IMR-90 (cell line): ENCODE results near the gene PKP4. TPM values are rescaled to one million over a fixed set of nuclear protein-coding genes. Genes with fewer than 3 reads are reported as not detected.

Experiments
- ATAC-seq: fragments of 200-7000 bp; cut with Tn5 transposase; 2 replicates; pipeline ENCODE4 v1.9.1; 2020; ENCODE audit warnings: low read depth, mild to moderate bottlenecking, moderate library complexity
- BruUV-seq: library from RNA; stranded (reverse); fragments of 400-500 nt; replicated peaks from 2 replicates; lab custom pipeline; 2021; lab: Mats Ljungman, UMichigan
- CTCF ChIA-PET: fragments of 300-600 bp; formaldehyde crosslinking; extraction: SDS; loops from one replicate; lab custom pipeline; 2021; ENCODE audit warnings: antibody characterized with exemption; lab: Yijun Ruan, JAX
- POLR2A ChIA-PET: fragments of 300-600 bp; sonication (Branson Sonifier 250); formaldehyde crosslinking; loops from one replicate; lab custom pipeline; 2022; ENCODE audit warnings: antibody characterized with exemption; ENCODE audit not compliant: unreplicated experiment; lab: Charles Lee
- DNase-seq: peaks from one replicate; pipeline ENCODE4 v3.0.0; 2013
- H2AFZ ChIP-seq: replicated peaks from 2 replicates; pipeline ENCODE3; 2013; ENCODE audit warnings: low read length, mild to moderate bottlenecking; ENCODE audit not compliant: poor library complexity
- H2AK5ac ChIP-seq: 2 replicates; pipeline ENCODE4 v1.6.1; 2013; ENCODE audit warnings: low read depth, low read length, inconsistent platforms
- H2AK9ac ChIP-seq: replicated peaks from 2 replicates; pipeline ENCODE3; 2013; ENCODE audit warnings: mild to moderate bottlenecking, low read depth, low read length, moderate library complexity; ENCODE audit not compliant: poor library complexity
- H2BK120ac ChIP-seq: 2 replicates; pipeline ENCODE4 v1.6.1; 2013; ENCODE audit warnings: low read depth, low read length, inconsistent platforms
- H2BK15ac ChIP-seq: 3 replicates; pipeline ENCODE4 v1.6.1; 2013; ENCODE audit warnings: low read depth, low read length, inconsistent platforms
- H2BK20ac ChIP-seq: 2 replicates; pipeline ENCODE4 v1.6.1; 2013; ENCODE audit warnings: low read depth, mild to moderate bottlenecking, inconsistent platforms, low read length, moderate library complexity
- H2BK5ac ChIP-seq: 2 replicates; pipeline ENCODE4 v1.6.1; 2013; ENCODE audit warnings: mild to moderate bottlenecking, low read depth, low read length, inconsistent platforms; ENCODE audit not compliant: poor library complexity, severe bottlenecking
- H3K14ac ChIP-seq: replicated peaks from 2 replicates; pipeline ENCODE4 v1.6.1; 2013; ENCODE audit warnings: low read depth, low read length, inconsistent platforms
- H3K18ac ChIP-seq: 2 replicates; pipeline ENCODE4 v1.6.1; 2013; ENCODE audit warnings: low read depth, low read length, control low read depth
- H3K23ac ChIP-seq: 2 replicates; pipeline ENCODE4 v1.6.1; 2013; ENCODE audit warnings: low read depth, low read length, inconsistent platforms
- H3K27ac ChIP-seq: 2 replicates; pipeline ENCODE4 v1.5.1; 2013; ENCODE audit warnings: mild to moderate bottlenecking, control low read depth, low read length; ENCODE audit not compliant: insufficient read depth
- H3K27me3 ChIP-seq: 2 replicates; pipeline ENCODE4 v1.6.1; 2013; ENCODE audit warnings: low read length; ENCODE audit not compliant: control insufficient read depth, insufficient read depth
- H3K36me3 ChIP-seq: 2 replicates; pipeline ENCODE4 v1.6.1; 2013; ENCODE audit warnings: low read length, mixed read lengths; ENCODE audit not compliant: control insufficient read depth, insufficient read depth
- H3K4ac ChIP-seq: 2 replicates; pipeline ENCODE4 v1.6.1; 2013; ENCODE audit warnings: low read depth, low read length, inconsistent platforms
- H3K4me1 ChIP-seq: 2 replicates; pipeline ENCODE4 v1.6.1; 2013; ENCODE audit warnings: low read length, mixed read lengths; ENCODE audit not compliant: control insufficient read depth, insufficient read depth
- H3K4me2 ChIP-seq: 2 replicates; pipeline ENCODE4 v1.6.1; 2013; ENCODE audit warnings: low read depth, mild to moderate bottlenecking, control low read depth, low read length, moderate library complexity
- H3K4me3 ChIP-seq: 2 replicates; pipeline ENCODE4 v1.5.1; 2013; ENCODE audit warnings: low read depth, mild to moderate bottlenecking, control low read depth, low read length, moderate library complexity; ENCODE audit not compliant: insufficient read depth
- H3K56ac ChIP-seq: 2 replicates; pipeline ENCODE4 v1.6.1; 2013; ENCODE audit warnings: low read length, inconsistent platforms; ENCODE audit not compliant: insufficient read depth; ENCODE audit errors: extremely low read depth
- H3K79me1 ChIP-seq, 2 experiments: 2 replicates each; pipeline ENCODE4 v1.6.1; 2013; ENCODE audit warnings: low read length in 2 of 2, inconsistent platforms in 1 of 2, low read depth in 1 of 2
- H3K9ac ChIP-seq: 2 replicates; pipeline ENCODE4 v1.6.1; 2013; ENCODE audit warnings: low read depth, low read length, control low read depth
- H3K9me1 ChIP-seq: 2 replicates; pipeline ENCODE4 v1.6.1; 2013; ENCODE audit warnings: low read length, inconsistent platforms; ENCODE audit not compliant: insufficient read depth
- H3K9me3 ChIP-seq: 2 replicates; pipeline ENCODE4 v1.6.1; 2013; ENCODE audit warnings: low read length; ENCODE audit not compliant: control insufficient read depth, insufficient read depth
- H4K20me1 ChIP-seq: 2 replicates; pipeline ENCODE4 v1.6.1; 2013; ENCODE audit warnings: low read length, inconsistent platforms; ENCODE audit not compliant: insufficient read depth
- H4K5ac ChIP-seq: 2 replicates; pipeline ENCODE4 v1.6.1; 2013; ENCODE audit warnings: mild to moderate bottlenecking, low read depth, low read length, control low read depth
- H4K8ac ChIP-seq, 2 experiments: 2 replicates each; pipeline ENCODE4 v1.6.1; 2013; ENCODE audit warnings: low read depth in 2 of 2, low read length in 2 of 2, control low read depth in 1 of 2, inconsistent platforms in 1 of 2
- H4K91ac ChIP-seq: 2 replicates; pipeline ENCODE4 v1.6.1; 2013; ENCODE audit warnings: low read depth, low read length, inconsistent platforms; ENCODE audit not compliant: insufficient read depth
- BHLHE40 ChIP-seq: fragments of 150-350 bp; IDR thresholded peaks from 2 replicates; pipeline ENCODE4 v1.6.1; 2016; ENCODE audit warnings: mild to moderate bottlenecking, low read depth, low read length
- CHD1 ChIP-seq: IDR thresholded peaks from 2 replicates; pipeline ENCODE4 v1.6.1; 2012; ENCODE audit warnings: low read depth, low read length, improper control_type of control experiment
- FOS ChIP-seq: fragments of 150-350 bp; IDR thresholded peaks from 2 replicates; pipeline ENCODE4 v1.6.1; 2016; ENCODE audit warnings: low read depth, low read length
- MAFK ChIP-seq: IDR thresholded peaks from 2 replicates; pipeline ENCODE4 v1.6.1; 2012; ENCODE audit warnings: low read depth, low read length, improper control_type of control experiment
- MXI1 ChIP-seq: IDR thresholded peaks from 2 replicates; pipeline ENCODE4 v1.6.1; 2012; ENCODE audit warnings: low read depth, mild to moderate bottlenecking, low read length, moderate library complexity, borderline replicate concordance
- NFE2L2 ChIP-seq: fragments of 150-350 bp; IDR thresholded peaks from 2 replicates; pipeline ENCODE4 v1.6.1; 2016; ENCODE audit warnings: low read depth, mild to moderate bottlenecking, low read length
- RAD21 ChIP-seq: IDR thresholded peaks from 2 replicates; pipeline ENCODE4 v1.6.1; 2012; ENCODE audit warnings: low read length, improper control_type of control experiment
- RCOR1 ChIP-seq: IDR thresholded peaks from 2 replicates; pipeline ENCODE4 v1.6.1; 2012; ENCODE audit warnings: mild to moderate bottlenecking, low read length, improper control_type of control experiment; ENCODE audit not compliant: insufficient replicate concordance
- RFX5 ChIP-seq: IDR thresholded peaks from 2 replicates; pipeline ENCODE4 v1.8.0; 2012; ENCODE audit warnings: low read depth, mild to moderate bottlenecking, low read length, moderate library complexity
- USF2 ChIP-seq: fragments of 150-350 bp; IDR thresholded peaks from 2 replicates; pipeline ENCODE4 v1.6.1; 2017; ENCODE audit warnings: mild to moderate bottlenecking, antibody characterized with exemption, low read length, low read depth
- WGBS, 2 experiments: methylation state at CpG; one replicate each; pipeline versions ENCODE4 v1.1.5 to v1.1.7; 2013; ENCODE audit warnings: missing lambda C conversion rate in 2 of 2; ENCODE audit not compliant: insufficient read length in 1 of 2; ENCODE audit errors: extremely low coverage in 2 of 2; 5-methylcytosine and 5-hydroxymethylcytosine counted together
- dilution Hi-C: fragments of 300-500 bp; cut with HindIII; formaldehyde crosslinking; loops from one replicate; pipeline ENCODE4 v1.14.3; 2018; ENCODE audit warnings: low sequenced_read_pairs; ENCODE audit not compliant: unreplicated experiment
- in situ Hi-C: fragments of 300-500 bp; cut with MboI; formaldehyde crosslinking; loops from 3 replicates; pipeline ENCODE4 v1.14.3; 2019; ENCODE audit warnings: low sequenced_read_pairs, inconsistent platforms, mixed read lengths
- intact Hi-C: fragments of 100-400 bp; cut with micrococcal nuclease; formaldehyde crosslinking; loops from 2 replicates; pipeline ENCODE4 v1.10.0; 2022
- polyA plus RNA-seq, 3 experiments: library from polyadenylated mRNA; depleted of rRNA; stranded (reverse); fragments of >200 nt; gene quantifications; 2 replicates each; pipeline ENCODE4 v1.2.3, GENCODE V29; 2012; ENCODE audit warnings: low replicate concordance in 1 of 3
- total RNA-seq: library from RNA; depleted of rRNA; stranded (reverse); fragments of >200 nt; gene quantifications from 2 replicates; pipeline ENCODE4 v1.2.3, GENCODE V29; 2012
- TF ChIP-seq, protein P1 (sequence below): fragments of 150-350 bp; IDR thresholded peaks from 2 replicates; pipeline ENCODE4 v1.6.1; 2016; ENCODE audit warnings: low read depth, mild to moderate bottlenecking, low read length, moderate library complexity, borderline replicate concordance

The PKP4 gene
- total and polyA plus RNA-seq, 2 of the 4 experiments (the other 2 are of a cell fraction), result 20.1 to 37.8 TPM

GRCh38 chr2:158701101-158701500 is 244.3 kb downstream of the PKP4 start:
- Histone ChIP-seq H3K23ac (no peak overlapping the region), H3K4me3 (no peak overlapping the region), H3K79me1 (no peaks in the 10 kb centered on the region), H3K36me3 (no peaks in the 10 kb centered on the region), H3K9ac (no peak overlapping the region), H3K27ac (no peak overlapping the region), H4K8ac (no peak overlapping the region), H3K9me3 (peaks cover 2% of the 10 kb centered on the region; the same call in 1 of the 2 replicates), H4K5ac (no peak overlapping the region), H2BK5ac (no peak overlapping the region), H2AK9ac (no peak overlapping the region), H2BK120ac (no peak overlapping the region), H2AFZ (no peak overlapping the region), H3K4me2 (no peak overlapping the region), H4K91ac (no peak overlapping the region), H3K4ac (no peak overlapping the region), H2AK5ac (no peak overlapping the region), H3K4me1 (no peaks in the 10 kb centered on the region), H3K9me1 (no peaks in the 10 kb centered on the region), H3K14ac (no peak overlapping the region), H2BK15ac (no peak overlapping the region), H3K56ac (no peak overlapping the region), H2BK20ac (no peak overlapping the region), H3K18ac (no peak overlapping the region), H3K27me3 (peaks cover 4% of the 10 kb centered on the region; the same call in 1 of the 2 replicates), H4K20me1 (no peaks in the 10 kb centered on the region)
- in situ Hi-C loops (no loop called here), intact Hi-C loops (no loop called here), dilution Hi-C loops (no loop called here)
- TF ChIP-seq USF2 (no peak), NFE2L2 (no peak), MXI1 (no peak), BHLHE40 (no peak), RAD21 (no peak), CHD1 (no peak), FOS (no peak), MAFK (no peak), RCOR1 (no peak), RFX5 (no peak)
- TF ChIP-seq, protein P1, sequence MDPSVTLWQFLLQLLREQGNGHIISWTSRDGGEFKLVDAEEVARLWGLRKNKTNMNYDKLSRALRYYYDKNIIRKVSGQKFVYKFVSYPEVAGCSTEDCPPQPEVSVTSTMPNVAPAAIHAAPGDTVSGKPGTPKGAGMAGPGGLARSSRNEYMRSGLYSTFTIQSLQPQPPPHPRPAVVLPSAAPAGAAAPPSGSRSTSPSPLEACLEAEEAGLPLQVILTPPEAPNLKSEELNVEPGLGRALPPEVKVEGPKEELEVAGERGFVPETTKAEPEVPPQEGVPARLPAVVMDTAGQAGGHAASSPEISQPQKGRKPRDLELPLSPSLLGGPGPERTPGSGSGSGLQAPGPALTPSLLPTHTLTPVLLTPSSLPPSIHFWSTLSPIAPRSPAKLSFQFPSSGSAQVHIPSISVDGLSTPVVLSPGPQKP, result no peak
- no peak for DNase-seq
- ATAC-seq, result no peak
- ChIA-PET POLR2A (no interaction called here), CTCF (no interaction called here)
- no TSS peak for BruUV-seq
- no CpG with 5 or more reads among the region's 3 CpGs for WGBS, 2 experiments
